CD4-positive, alpha-beta T cell treated with Interferon alpha-2 for 1 hour (primary cell): ENCODE results near the gene TLR4.
A peak's percentile ranks its signal among the peaks of the same experiment; 100 is the strongest.

Experiments used
- DNase-seq, 2 donors: peaks; one replicate each; pipeline ENCODE4 v3.0.0-alpha.2; 2020 to 2022

The TLR4 gene

GRCh38 chr9:117704024-117704575 lies at the start of gene TLR4:
TSS of gene TLR4 (plus strand) at chr9:117704403. CDS start at chr9:117704473, 70 bp downstream.
- DNase-seq: peak; percentile 21 to 64

GRCh38 chr9:117656002-117656401 lies 48.2 kb upstream of the TLR4 start:
- no peak for DNase-seq

- no peak for DNase-seq
Observed at GRCh38 chr9:117662651-117663050, 41.6 kb upstream of the TLR4 start.

- DNase-seq: no peak
Observed at GRCh38 chr9:117664419-117664818, 39.8 kb upstream of the TLR4 start.

GRCh38 chr9:117665601-117666385 lies 38.4 kb upstream of the TLR4 start:
- DNase-seq: no peak

GRCh38 chr9:117671468-117671867 lies 32.7 kb upstream of the TLR4 start:
- no peak for DNase-seq

GRCh38 chr9:117672369-117672768 lies 31.8 kb upstream of the TLR4 start:
- DNase-seq: no peak

GRCh38 chr9:117677572-117677971 lies 26.6 kb upstream of the TLR4 start:
- no peak for DNase-seq

- no peak for DNase-seq
Observed at GRCh38 chr9:117678871-117679270, 25.3 kb upstream of the TLR4 start.

- DNase-seq: no peak
Observed at GRCh38 chr9:117679416-117679815, 24.8 kb upstream of the TLR4 start.

- DNase-seq: no peak
Observed at GRCh38 chr9:117681888-117682287, 22.3 kb upstream of the TLR4 start.

GRCh38 chr9:117682955-117683710 lies 21.1 kb upstream of the TLR4 start:
- no peak for DNase-seq

GRCh38 chr9:117687532-117687931 lies 16.7 kb upstream of the TLR4 start:
- DNase-seq: no peak

- no peak for DNase-seq
Observed at GRCh38 chr9:117691367-117691766, 12.8 kb upstream of the TLR4 start.

- peak in 1 of 2 donors; percentile 55 for DNase-seq
Observed at GRCh38 chr9:117696154-117696553, 8.0 kb upstream of the TLR4 start.

- DNase-seq: no peak
Observed at GRCh38 chr9:117697046-117697445, 7.2 kb upstream of the TLR4 start.

GRCh38 chr9:117703537-117703936 lies 666 bp upstream of the TLR4 start:
- no peak for DNase-seq

- DNase-seq: no peak
Observed at GRCh38 chr9:117704597-117704996, 394 bp downstream of the TLR4 start.

GRCh38 chr9:117705386-117705785 lies 1.2 kb downstream of the TLR4 start:
- no peak for DNase-seq

GRCh38 chr9:117706421-117707116 lies 2.4 kb downstream of the TLR4 start:
- no peak for DNase-seq

GRCh38 chr9:117707561-117707960 lies 3.4 kb downstream of the TLR4 start:
- DNase-seq: no peak

- DNase-seq: no peak
Observed at GRCh38 chr9:117709936-117710335, 5.7 kb downstream of the TLR4 start.

- no peak for DNase-seq
Observed at GRCh38 chr9:117714282-117714681, 10.1 kb downstream of the TLR4 start.
